ENCODE data around the gene NPPB. TPM values are rescaled to one million over a fixed set of nuclear protein-coding genes. Genes with fewer than 3 reads are reported as not detected.
A peak's percentile ranks its signal among the peaks of the same experiment; 100 is the strongest.

The NPPB gene
- total and polyA plus RNA-seq, 9 donors, result not detected

DNA sequence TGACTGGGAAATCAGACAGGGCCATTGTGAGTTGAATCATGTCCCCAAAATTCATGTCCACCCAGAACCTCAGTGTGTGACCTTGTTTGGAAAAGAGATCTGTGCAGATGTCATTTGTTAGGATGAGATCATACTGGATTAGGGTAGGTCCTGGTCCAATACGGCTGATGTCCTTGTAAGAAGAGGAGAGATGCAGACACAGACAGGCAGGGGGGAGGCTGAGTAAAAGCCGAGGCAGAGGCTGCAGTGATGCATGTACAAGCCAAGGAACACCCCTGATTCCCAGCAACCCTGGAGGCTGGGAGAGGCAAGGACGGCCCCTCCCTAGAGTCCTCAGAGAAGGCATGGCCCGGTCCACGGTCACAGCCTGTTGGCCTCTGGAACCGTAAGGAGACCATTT, 15.9 kb upstream of the NPPB start:
- peaks cover 2% of the 10 kb centered on the region for H3K27me3 ChIP-seq (ENCODE audit: control insufficient read depth, insufficient read depth, low read length)
- DNase-seq, result no peak
- H3K9me3 ChIP-seq (replicated peaks; ENCODE audit: control insufficient read depth, low read depth, low read length), result no peaks in the 10 kb centered on the region
- peak overlapping the region; percentile 35 for H3K27ac ChIP-seq (ENCODE audit: low read length)
- no peaks in the 10 kb centered on the region for H3K36me3 ChIP-seq (ENCODE audit: control insufficient read depth, insufficient read depth, low read length)
- WGBS (ENCODE audit: insufficient coverage), result 51% methylated on average over 6 of the region's 6 CpGs
- H3K4me3 ChIP-seq (ENCODE audit: low read length), result no peak overlapping the region
- peaks cover 11% of the 10 kb centered on the region for H3K4me1 ChIP-seq (ENCODE audit: control insufficient read depth, insufficient read depth, low read length)

GRCh38 chr1:11874258-11874562, 15.5 kb upstream of the NPPB start:
- peaks cover 7% of the 10 kb centered on the region for H3K4me1 ChIP-seq (ENCODE audit: control insufficient read depth, insufficient read depth, low read length)
- 58% methylated on average over 6 of the region's 10 CpGs for WGBS (ENCODE audit: insufficient coverage)
- H3K27me3 ChIP-seq (ENCODE audit: control insufficient read depth, insufficient read depth, low read length), result peaks cover 2% of the 10 kb centered on the region
- H3K36me3 ChIP-seq (ENCODE audit: control insufficient read depth, insufficient read depth, low read length), result no peaks in the 10 kb centered on the region
- peak; percentile 55 for DNase-seq
- H3K27ac ChIP-seq (ENCODE audit: low read length), result no peak overlapping the region
- no peaks in the 10 kb centered on the region for H3K9me3 ChIP-seq (replicated peaks; ENCODE audit: control insufficient read depth, low read depth, low read length)
- H3K4me3 ChIP-seq (ENCODE audit: low read length), result no peak overlapping the region

DNA sequence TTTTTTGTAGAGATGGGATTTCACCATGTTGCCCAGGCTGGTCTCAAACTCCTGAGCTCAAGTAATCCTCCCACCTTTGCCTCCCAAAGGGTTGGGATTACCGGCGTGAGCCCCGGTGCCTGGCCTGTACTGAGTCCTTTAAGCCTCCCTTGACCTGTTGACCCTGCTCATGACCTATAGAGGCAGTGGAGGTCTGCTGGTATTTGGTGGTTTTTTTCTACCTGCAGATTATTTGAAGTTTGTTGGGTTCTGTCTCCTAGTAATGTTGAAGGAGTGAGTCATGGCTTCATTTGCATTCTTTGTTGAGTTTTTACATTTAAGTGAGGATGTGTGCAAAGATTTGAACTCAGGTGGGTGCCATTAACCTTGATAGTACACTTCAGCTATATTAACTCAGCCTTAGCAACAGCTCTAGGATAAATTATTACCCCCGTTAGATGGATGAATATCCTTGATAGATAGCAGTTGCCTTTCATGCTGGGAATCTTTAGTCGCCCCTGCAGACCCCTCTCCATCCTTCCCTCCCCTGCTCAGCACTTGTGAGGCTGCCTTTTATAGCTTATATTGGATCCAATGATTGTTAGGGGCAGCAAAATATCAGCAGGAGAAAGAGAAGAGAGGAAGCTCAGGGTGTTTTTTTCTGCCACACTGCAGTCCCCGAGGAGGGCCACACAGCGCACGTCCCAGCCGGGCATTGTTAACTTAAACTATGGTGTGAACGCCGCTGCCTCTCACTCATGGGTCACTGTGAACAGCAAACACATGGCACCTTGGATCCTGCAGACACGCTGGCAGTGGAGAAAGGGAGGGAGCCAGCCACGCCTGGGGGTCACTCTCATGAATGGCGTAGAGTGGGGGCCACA, 14.9 kb upstream of the NPPB start:
- WGBS (ENCODE audit: insufficient coverage), result 60% methylated on average over 12 of the region's 14 CpGs
- Histone ChIP-seq H3K4me3 (ENCODE audit: low read length) (no peak overlapping the region), H3K27ac (ENCODE audit: low read length) (no peak overlapping the region)

GRCh38 chr1:11872545-11872944, 13.8 kb upstream of the NPPB start:
- Histone ChIP-seq H3K27me3 (ENCODE audit: control insufficient read depth, insufficient read depth, low read length) (peaks cover 2% of the 10 kb centered on the region), H3K4me3 (ENCODE audit: low read length) (no peak overlapping the region), H3K9me3 (replicated peaks; ENCODE audit: control insufficient read depth, low read depth, low read length) (no peaks in the 10 kb centered on the region), H3K4me1 (ENCODE audit: control insufficient read depth, insufficient read depth, low read length) (no peaks in the 10 kb centered on the region), H3K27ac (ENCODE audit: low read length) (no peak overlapping the region), H3K36me3 (ENCODE audit: control insufficient read depth, insufficient read depth, low read length) (no peaks in the 10 kb centered on the region)
- DNase-seq, result no peak
- 47% methylated on average over 5 of the region's 7 CpGs for WGBS (ENCODE audit: insufficient coverage)

More for the DNA sequence above, 14.9 kb upstream of the NPPB start:
- H3K9me3 ChIP-seq (replicated peaks; ENCODE audit: control insufficient read depth, low read depth, low read length), result no peaks in the 10 kb centered on the region
- peaks cover 2% of the 10 kb centered on the region for H3K27me3 ChIP-seq (ENCODE audit: control insufficient read depth, insufficient read depth, low read length)
- DNase-seq, result no peak
- peaks cover 1% of the 10 kb centered on the region for H3K4me1 ChIP-seq (ENCODE audit: control insufficient read depth, insufficient read depth, low read length)
- no peaks in the 10 kb centered on the region for H3K36me3 ChIP-seq (ENCODE audit: control insufficient read depth, insufficient read depth, low read length)

GRCh38 chr1:11869650-11870207, 11.0 kb upstream of the NPPB start:
- Histone ChIP-seq H3K9me3 (replicated peaks; ENCODE audit: control insufficient read depth, low read depth, low read length) (no peaks in the 10 kb centered on the region), H3K27me3 (ENCODE audit: control insufficient read depth, insufficient read depth, low read length) (peaks cover 2% of the 10 kb centered on the region), H3K27ac (ENCODE audit: low read length) (no peak overlapping the region), H3K4me1 (ENCODE audit: control insufficient read depth, insufficient read depth, low read length) (no peaks in the 10 kb centered on the region), H3K36me3 (ENCODE audit: control insufficient read depth, insufficient read depth, low read length) (no peaks in the 10 kb centered on the region), H3K4me3 (ENCODE audit: low read length) (no peak overlapping the region)
- no peak for DNase-seq
- WGBS (ENCODE audit: insufficient coverage), result 89% methylated on average over 3 of the region's 5 CpGs

DNA sequence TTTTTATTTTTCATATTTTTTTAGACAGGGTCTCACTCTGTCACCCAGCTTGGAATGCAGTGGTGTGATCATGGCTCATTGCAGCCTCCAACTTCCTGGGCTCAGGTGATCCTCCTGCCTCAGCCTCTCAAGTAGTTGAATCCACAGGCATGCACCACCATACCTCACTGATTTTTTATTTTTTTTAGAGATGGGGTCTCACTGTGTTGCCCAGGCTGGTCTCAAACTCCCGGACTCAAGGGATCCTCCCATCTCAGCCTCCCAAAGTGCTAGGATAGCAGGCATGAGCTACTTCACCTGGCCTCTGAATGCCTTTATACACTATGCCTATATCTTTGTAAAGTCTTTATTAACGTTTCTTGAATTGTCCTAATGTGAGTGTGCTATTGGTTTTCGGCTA, 10.4 kb upstream of the NPPB start:
- Histone ChIP-seq H3K27ac (ENCODE audit: low read length) (no peak overlapping the region), H3K27me3 (ENCODE audit: control insufficient read depth, insufficient read depth, low read length) (no peaks in the 10 kb centered on the region), H3K9me3 (replicated peaks; ENCODE audit: control insufficient read depth, low read depth, low read length) (no peaks in the 10 kb centered on the region), H3K4me3 (ENCODE audit: low read length) (no peak overlapping the region), H3K4me1 (ENCODE audit: control insufficient read depth, insufficient read depth, low read length) (no peaks in the 10 kb centered on the region), H3K36me3 (ENCODE audit: control insufficient read depth, insufficient read depth, low read length) (no peaks in the 10 kb centered on the region)
- no CpG with 5 or more reads among the region's 3 CpGs for WGBS (ENCODE audit: insufficient coverage)
- no peak for DNase-seq

GRCh38 chr1:11868331-11868980, 9.7 kb upstream of the NPPB start:
- WGBS (ENCODE audit: insufficient coverage), result 60% methylated on average over 1 of the region's 13 CpGs
- no peak for DNase-seq

GRCh38 chr1:11862890-11863289, 4.1 kb upstream of the NPPB start:
- peaks cover 22% of the 10 kb centered on the region for H3K27me3 ChIP-seq (ENCODE audit: control insufficient read depth, insufficient read depth, low read length)
- no peaks in the 10 kb centered on the region for H3K9me3 ChIP-seq (replicated peaks; ENCODE audit: control insufficient read depth, low read depth, low read length)
- WGBS (ENCODE audit: insufficient coverage), result no CpG with 5 or more reads among the region's 6 CpGs

More at GRCh38 chr1:11868331-11868980, 9.7 kb upstream of the NPPB start:
- no peaks in the 10 kb centered on the region for H3K9me3 ChIP-seq (replicated peaks; ENCODE audit: control insufficient read depth, low read depth, low read length)
- no peaks in the 10 kb centered on the region for H3K4me1 ChIP-seq (ENCODE audit: control insufficient read depth, insufficient read depth, low read length)
- H3K27me3 ChIP-seq (ENCODE audit: control insufficient read depth, insufficient read depth, low read length), result no peaks in the 10 kb centered on the region
- no peaks in the 10 kb centered on the region for H3K36me3 ChIP-seq (ENCODE audit: control insufficient read depth, insufficient read depth, low read length)
- no peak overlapping the region for H3K4me3 ChIP-seq (ENCODE audit: low read length)
- no peak overlapping the region for H3K27ac ChIP-seq (ENCODE audit: low read length)

GRCh38 chr1:11860587-11860986, 1.8 kb upstream of the NPPB start:
- H3K36me3 ChIP-seq (ENCODE audit: control insufficient read depth, insufficient read depth, low read length), result no peaks in the 10 kb centered on the region
- DNase-seq, result no peak
- peaks cover 34% of the 10 kb centered on the region for H3K27me3 ChIP-seq (ENCODE audit: control insufficient read depth, insufficient read depth, low read length)
- peaks cover 5% of the 10 kb centered on the region for H3K4me1 ChIP-seq (ENCODE audit: control insufficient read depth, insufficient read depth, low read length)
- no peak overlapping the region for H3K4me3 ChIP-seq (ENCODE audit: low read length)
- no peak overlapping the region for H3K27ac ChIP-seq (ENCODE audit: low read length)
- no peaks in the 10 kb centered on the region for H3K9me3 ChIP-seq (replicated peaks; ENCODE audit: control insufficient read depth, low read depth, low read length)
- WGBS (ENCODE audit: insufficient coverage), result 71% methylated on average over 1 of the region's 1 CpG

More at GRCh38 chr1:11862890-11863289, 4.1 kb upstream of the NPPB start:
- DNase-seq, result no peak
- Histone ChIP-seq H3K36me3 (ENCODE audit: control insufficient read depth, insufficient read depth, low read length) (no peaks in the 10 kb centered on the region), H3K4me1 (ENCODE audit: control insufficient read depth, insufficient read depth, low read length) (peaks cover 5% of the 10 kb centered on the region), H3K4me3 (ENCODE audit: low read length) (no peak overlapping the region), H3K27ac (ENCODE audit: low read length) (no peak overlapping the region)

- H3K9me3 ChIP-seq (replicated peaks; ENCODE audit: control insufficient read depth, low read depth, low read length), result no peaks in the 10 kb centered on the region
- no peak overlapping the region for H3K27ac ChIP-seq (ENCODE audit: low read length)
- no peaks in the 10 kb centered on the region for H3K36me3 ChIP-seq (ENCODE audit: control insufficient read depth, insufficient read depth, low read length)
- DNase-seq, result no peak
- peaks cover 5% of the 10 kb centered on the region for H3K4me1 ChIP-seq (ENCODE audit: control insufficient read depth, insufficient read depth, low read length)
- H3K27me3 ChIP-seq (ENCODE audit: control insufficient read depth, insufficient read depth, low read length), result peaks cover 34% of the 10 kb centered on the region
- WGBS (ENCODE audit: insufficient coverage), result no CpG with 5 or more reads among the region's 2 CpGs
- no peak overlapping the region for H3K4me3 ChIP-seq (ENCODE audit: low read length)
These were observed 1.3 kb upstream of the NPPB start for GRCh38 chr1:11860083-11860482.

All from muscle of leg (tissue), 11 donors.